GM19043 (cell line): Measurements from ENCODE around the gene ERBB4.
"Not testable (repeated sequence)": the region's sequence is repeated elsewhere in the genome, so short reads cannot be mapped to it uniquely, and the experiment has no call there.

ENCODE experiments used
- ATAC-seq: cut with Tn5 transposase; IDR thresholded peaks from one replicate; pipeline ENCODE4 v1.9.1; 2021; ENCODE audit warnings: low read depth; ENCODE audit not compliant: unreplicated experiment

Gene ERBB4

GRCh38 chr2:212530373-212530772 is 8.2 kb downstream of the ERBB4 start:
- no peak for ATAC-seq

- ATAC-seq = no peak
These were observed 10.3 kb downstream of the ERBB4 start for GRCh38 chr2:212528106-212528856.

GRCh38 chr2:212526059-212526458 is 12.5 kb downstream of the ERBB4 start:
- no peak for ATAC-seq

- no peak for ATAC-seq
These were observed 14.8 kb downstream of the ERBB4 start for GRCh38 chr2:212523756-212524155.

GRCh38 chr2:212520340-212520739 is 18.3 kb downstream of the ERBB4 start:
- ATAC-seq = no peak

GRCh38 chr2:212517693-212518092 is 20.9 kb downstream of the ERBB4 start:
- no peak for ATAC-seq

GRCh38 chr2:212505586-212505985 is 33.0 kb downstream of the ERBB4 start:
- ATAC-seq = no peak

- no peak for ATAC-seq
These were observed 43.6 kb downstream of the ERBB4 start for GRCh38 chr2:212495046-212495445.

- ATAC-seq = no peak
These were observed 44.1 kb downstream of the ERBB4 start for GRCh38 chr2:212494418-212495020.

- ATAC-seq = no peak
These were observed 48.8 kb downstream of the ERBB4 start for GRCh38 chr2:212489719-212490346.

GRCh38 chr2:212488611-212489010 is 50.0 kb downstream of the ERBB4 start:
- ATAC-seq = no peak

GRCh38 chr2:212484563-212485080 is 54.0 kb downstream of the ERBB4 start:
- no peak for ATAC-seq

GRCh38 chr2:212480447-212480846 is 58.2 kb downstream of the ERBB4 start:
- no peak for ATAC-seq

- ATAC-seq = no peak
These were observed 61.0 kb downstream of the ERBB4 start for GRCh38 chr2:212477571-212477970.

GRCh38 chr2:212473211-212473610 is 65.4 kb downstream of the ERBB4 start:
- ATAC-seq = no peak

- not testable (repeated sequence) for ATAC-seq
These were observed 71.1 kb downstream of the ERBB4 start for GRCh38 chr2:212467551-212467950.

- ATAC-seq = no peak
These were observed 73.1 kb downstream of the ERBB4 start for GRCh38 chr2:212465456-212465855.

- not testable (repeated sequence) for ATAC-seq
These were observed 76.9 kb downstream of the ERBB4 start for GRCh38 chr2:212461708-212462107.

- no peak for ATAC-seq
These were observed 84.5 kb downstream of the ERBB4 start for GRCh38 chr2:212454149-212454548.

GRCh38 chr2:212451786-212452231 is 86.8 kb downstream of the ERBB4 start:
- no peak for ATAC-seq

- no peak for ATAC-seq
These were observed 89.9 kb downstream of the ERBB4 start for GRCh38 chr2:212448698-212449097.
